ENCODE results near the gene LRP3.

The LRP3 gene

GRCh38 chr19:33156334-33156733 is 37.8 kb upstream of the LRP3 start:
- Mint-ChIP-seq H3K27ac (no peak overlapping the region), H3K27me3 (ENCODE audit: low read depth, poor library complexity) (peaks cover 8% of the 10 kb centered on the region), H3K36me3 (ENCODE audit: low read depth) (peaks cover 14% of the 10 kb centered on the region), H3K4me3 (no peak overlapping the region), H3K4me1 (no peaks in the 10 kb centered on the region), H3K9me3 (peaks cover 9% of the 10 kb centered on the region)
- TF ChIP-seq CTCF (IDR thresholded peaks at IDR 0.05), result no peak
- no peak for DNase-seq

DNA sequence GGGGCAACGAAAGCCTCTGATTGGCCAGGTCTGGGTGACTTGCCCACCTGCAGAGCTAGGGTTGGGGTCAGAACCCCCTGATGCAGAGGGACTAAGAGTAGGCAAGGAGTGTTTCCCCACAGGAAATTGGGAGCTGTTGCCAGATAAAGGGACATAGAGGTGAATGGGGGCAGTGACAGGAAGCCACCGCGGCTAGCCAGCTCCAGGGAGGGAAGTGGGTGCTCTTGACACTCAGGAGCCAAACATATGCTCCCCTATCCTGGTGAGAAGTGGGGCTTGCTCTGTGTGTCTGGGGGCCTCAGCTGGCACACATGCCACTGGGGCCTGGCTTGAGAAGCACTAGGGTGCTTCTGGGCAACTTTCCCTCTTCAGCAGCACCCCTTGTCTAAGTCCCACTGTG is 36.2 kb upstream of the LRP3 start:
- Mint-ChIP-seq H3K9me3 (peaks cover 9% of the 10 kb centered on the region), H3K36me3 (ENCODE audit: low read depth) (peaks cover 14% of the 10 kb centered on the region)
- no peak for TF ChIP-seq CTCF (IDR thresholded peaks at IDR 0.05)

DNA sequence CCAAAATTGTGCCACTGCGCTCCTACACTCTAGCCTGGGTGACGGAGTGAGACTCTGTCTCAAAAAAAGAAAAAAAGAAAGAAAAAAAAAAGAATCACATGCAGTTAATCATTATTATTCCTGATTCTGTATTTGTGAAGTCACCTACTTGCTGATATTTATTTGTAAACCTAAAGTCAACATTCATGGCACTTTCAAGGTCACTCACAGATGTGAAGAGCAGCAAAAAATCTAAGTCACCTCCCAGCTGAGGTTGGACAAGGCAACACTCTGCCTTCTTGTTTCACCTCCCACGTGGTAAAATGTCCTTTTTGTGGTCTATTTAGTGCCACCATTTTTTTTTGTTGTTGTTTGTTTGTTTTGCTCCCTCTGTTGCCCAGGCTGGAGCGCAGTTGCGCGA is 35.8 kb upstream of the LRP3 start:
- no peak for DNase-seq
- no peak for TF ChIP-seq CTCF (IDR thresholded peaks at IDR 0.05)
- Mint-ChIP-seq H3K9me3 (peaks cover 9% of the 10 kb centered on the region), H3K4me1 (peaks cover 5% of the 10 kb centered on the region), H3K27me3 (ENCODE audit: low read depth, poor library complexity) (peaks cover 4% of the 10 kb centered on the region), H3K36me3 (ENCODE audit: low read depth) (peaks cover 14% of the 10 kb centered on the region), H3K27ac (no peak overlapping the region), H3K4me3 (no peak overlapping the region)

More for the DNA sequence above, 36.2 kb upstream of the LRP3 start:
- peaks cover 4% of the 10 kb centered on the region for H3K27me3 Mint-ChIP-seq (ENCODE audit: low read depth, poor library complexity)
- H3K4me1 Mint-ChIP-seq, result peaks cover 5% of the 10 kb centered on the region
- DNase-seq, result no peak
- no peak overlapping the region for H3K4me3 Mint-ChIP-seq
- H3K27ac Mint-ChIP-seq, result no peak overlapping the region

DNA sequence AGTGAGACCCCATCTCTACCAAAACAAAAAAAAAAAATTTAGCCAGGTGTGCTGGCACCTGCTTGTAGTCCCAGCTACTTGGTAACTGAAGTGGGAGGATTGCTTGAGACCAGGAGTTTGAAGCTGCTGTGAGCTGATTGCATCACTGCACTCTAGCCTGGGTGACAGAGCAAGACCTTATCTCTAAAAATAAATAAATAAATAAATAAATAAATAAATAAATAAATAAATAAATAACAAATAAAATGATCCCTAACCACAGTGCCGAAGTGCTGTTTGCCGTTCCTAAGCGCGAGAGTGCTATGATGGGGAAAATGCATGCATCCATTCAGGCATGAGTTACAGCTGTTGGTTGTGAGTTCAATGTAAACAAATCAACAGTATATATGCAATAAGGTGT is 35.0 kb upstream of the LRP3 start:
- Mint-ChIP-seq H3K4me3 (no peak overlapping the region), H3K27ac (no peak overlapping the region)
- no peak for DNase-seq

GRCh38 chr19:33159893-33160292 is 34.2 kb upstream of the LRP3 start:
- H3K27ac Mint-ChIP-seq, result no peak overlapping the region
- no peak for DNase-seq
- TF ChIP-seq CTCF (IDR thresholded peaks at IDR 0.05), result no peak
- H3K4me3 Mint-ChIP-seq, result no peak overlapping the region
- no peaks in the 10 kb centered on the region for H3K27me3 Mint-ChIP-seq (ENCODE audit: low read depth, poor library complexity)
- H3K36me3 Mint-ChIP-seq (ENCODE audit: low read depth), result peaks cover 14% of the 10 kb centered on the region
- peaks cover 5% of the 10 kb centered on the region for H3K4me1 Mint-ChIP-seq
- H3K9me3 Mint-ChIP-seq, result peaks cover 17% of the 10 kb centered on the region

More for the DNA sequence above, 35.0 kb upstream of the LRP3 start:
- H3K27me3 Mint-ChIP-seq (ENCODE audit: low read depth, poor library complexity), result peaks cover 3% of the 10 kb centered on the region
- peaks cover 14% of the 10 kb centered on the region for H3K36me3 Mint-ChIP-seq (ENCODE audit: low read depth)
- H3K9me3 Mint-ChIP-seq, result peaks cover 13% of the 10 kb centered on the region
- TF ChIP-seq CTCF (IDR thresholded peaks at IDR 0.05), result no peak
- peaks cover 5% of the 10 kb centered on the region for H3K4me1 Mint-ChIP-seq

GRCh38 chr19:33161201-33161600 is 32.9 kb upstream of the LRP3 start:
- H3K4me3 Mint-ChIP-seq, result no peak overlapping the region
- H3K4me1 Mint-ChIP-seq, result peaks cover 5% of the 10 kb centered on the region
- peaks cover 14% of the 10 kb centered on the region for H3K36me3 Mint-ChIP-seq (ENCODE audit: low read depth)
- no peak for TF ChIP-seq CTCF (IDR thresholded peaks at IDR 0.05)
- H3K9me3 Mint-ChIP-seq, result peaks cover 24% of the 10 kb centered on the region
- H3K27ac Mint-ChIP-seq, result no peak overlapping the region
- DNase-seq, result no peak
- H3K27me3 Mint-ChIP-seq (ENCODE audit: low read depth, poor library complexity), result no peaks in the 10 kb centered on the region
